DND-41 (cell line): ENCODE data around the gene FBXL13.
"Not testable (repeated sequence)": the region's sequence is repeated elsewhere in the genome, so short reads cannot be mapped to it uniquely, and the experiment has no call there.

ENCODE experiments used
- EZH2 ChIP-seq: IDR thresholded peaks from 3 replicates; pipeline ENCODE4 v1.6.1; 2012; ENCODE audit warnings: borderline replicate concordance, low read depth, mild to moderate bottlenecking, moderate library complexity, low read length, inconsistent platforms; ENCODE audit not compliant: severe bottlenecking
- TF ChIP-seq, protein P1 (sequence below): IDR thresholded peaks from 2 replicates; pipeline ENCODE4 v1.5.1; 2012; ENCODE audit warnings: borderline replicate concordance, low read length, moderate library complexity, mild to moderate bottlenecking; ENCODE audit not compliant: poor library complexity, severe bottlenecking; ENCODE audit errors: extremely low read depth

GRCh38 chr7:102763295-102763905, 311.2 kb downstream of the FBXL13 start:
- TF ChIP-seq, protein P1, sequence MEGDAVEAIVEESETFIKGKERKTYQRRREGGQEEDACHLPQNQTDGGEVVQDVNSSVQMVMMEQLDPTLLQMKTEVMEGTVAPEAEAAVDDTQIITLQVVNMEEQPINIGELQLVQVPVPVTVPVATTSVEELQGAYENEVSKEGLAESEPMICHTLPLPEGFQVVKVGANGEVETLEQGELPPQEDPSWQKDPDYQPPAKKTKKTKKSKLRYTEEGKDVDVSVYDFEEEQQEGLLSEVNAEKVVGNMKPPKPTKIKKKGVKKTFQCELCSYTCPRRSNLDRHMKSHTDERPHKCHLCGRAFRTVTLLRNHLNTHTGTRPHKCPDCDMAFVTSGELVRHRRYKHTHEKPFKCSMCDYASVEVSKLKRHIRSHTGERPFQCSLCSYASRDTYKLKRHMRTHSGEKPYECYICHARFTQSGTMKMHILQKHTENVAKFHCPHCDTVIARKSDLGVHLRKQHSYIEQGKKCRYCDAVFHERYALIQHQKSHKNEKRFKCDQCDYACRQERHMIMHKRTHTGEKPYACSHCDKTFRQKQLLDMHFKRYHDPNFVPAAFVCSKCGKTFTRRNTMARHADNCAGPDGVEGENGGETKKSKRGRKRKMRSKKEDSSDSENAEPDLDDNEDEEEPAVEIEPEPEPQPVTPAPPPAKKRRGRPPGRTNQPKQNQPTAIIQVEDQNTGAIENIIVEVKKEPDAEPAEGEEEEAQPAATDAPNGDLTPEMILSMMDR = not testable (repeated sequence)
- not testable (repeated sequence) for TF ChIP-seq EZH2
